ENCODE measurements around the gene GDPGP1.

GDPGP1 gene

GRCh38 chr15:90209591-90209990, 24.4 kb upstream of the GDPGP1 start:
- Histone ChIP-seq H3K9me3 (no peaks in the 10 kb centered on the region), H3K4me1 (peaks cover 37% of the 10 kb centered on the region), H3K4me3 (ENCODE audit: low read depth, low read length) (no peak overlapping the region), H3K27me3 (no peaks in the 10 kb centered on the region), H3K36me3 (no peaks in the 10 kb centered on the region; the same call in 1 of the 2 replicates)
- DNase-seq = no peak
- no peak for TF ChIP-seq CTCF (IDR thresholded peaks at IDR 0.05; ENCODE audit: low read depth, low read length)

GRCh38 chr15:90210593-90210992, 23.4 kb upstream of the GDPGP1 start:
- Histone ChIP-seq H3K4me3 (ENCODE audit: low read depth, low read length) (no peak overlapping the region), H3K4me1 (peaks cover 34% of the 10 kb centered on the region), H3K36me3 (no peaks in the 10 kb centered on the region), H3K9me3 (no peaks in the 10 kb centered on the region), H3K27me3 (no peaks in the 10 kb centered on the region)
- DNase-seq = no peak
- no peak for TF ChIP-seq CTCF (IDR thresholded peaks at IDR 0.05; ENCODE audit: low read depth, low read length)

DNA sequence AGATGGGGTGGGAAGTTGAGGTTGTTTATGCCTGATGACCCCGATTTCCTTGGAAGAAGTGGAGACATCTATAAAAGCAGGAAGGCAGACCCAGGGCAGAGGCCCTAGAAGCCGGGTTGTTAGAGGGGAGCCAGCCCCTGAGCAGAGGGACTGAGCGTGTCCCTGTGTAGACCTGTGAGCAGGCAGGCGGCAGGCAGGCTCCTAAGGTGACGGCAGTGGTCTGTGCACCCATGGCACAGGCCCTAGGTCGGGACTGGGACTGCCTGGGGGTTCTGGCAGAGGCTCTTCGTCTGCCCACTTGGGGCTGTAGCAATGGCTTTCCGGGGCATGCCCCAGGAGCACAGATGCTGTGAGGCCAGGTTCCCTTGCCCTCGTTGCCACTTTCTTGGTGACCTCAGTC, 23.0 kb upstream of the GDPGP1 start:
- no peaks in the 10 kb centered on the region for H3K36me3 ChIP-seq
- no peak for DNase-seq

GRCh38 chr15:90211440-90212143, 22.4 kb upstream of the GDPGP1 start:
- no peaks in the 10 kb centered on the region for H3K9me3 ChIP-seq
- no peak for DNase-seq
- H3K4me1 ChIP-seq = peaks cover 24% of the 10 kb centered on the region
- H3K4me3 ChIP-seq (ENCODE audit: low read depth, low read length) = no peak overlapping the region
- no peaks in the 10 kb centered on the region for H3K36me3 ChIP-seq
- H3K27me3 ChIP-seq = no peaks in the 10 kb centered on the region
- TF ChIP-seq CTCF (IDR thresholded peaks at IDR 0.05; ENCODE audit: low read depth, low read length) = no peak

More for the DNA sequence above, 23.0 kb upstream of the GDPGP1 start:
- Histone ChIP-seq H3K9me3 (no peaks in the 10 kb centered on the region), H3K4me1 (peaks cover 30% of the 10 kb centered on the region), H3K27me3 (no peaks in the 10 kb centered on the region), H3K4me3 (ENCODE audit: low read depth, low read length) (no peak overlapping the region)
- TF ChIP-seq CTCF (IDR thresholded peaks at IDR 0.05; ENCODE audit: low read depth, low read length) = no peak

DNA sequence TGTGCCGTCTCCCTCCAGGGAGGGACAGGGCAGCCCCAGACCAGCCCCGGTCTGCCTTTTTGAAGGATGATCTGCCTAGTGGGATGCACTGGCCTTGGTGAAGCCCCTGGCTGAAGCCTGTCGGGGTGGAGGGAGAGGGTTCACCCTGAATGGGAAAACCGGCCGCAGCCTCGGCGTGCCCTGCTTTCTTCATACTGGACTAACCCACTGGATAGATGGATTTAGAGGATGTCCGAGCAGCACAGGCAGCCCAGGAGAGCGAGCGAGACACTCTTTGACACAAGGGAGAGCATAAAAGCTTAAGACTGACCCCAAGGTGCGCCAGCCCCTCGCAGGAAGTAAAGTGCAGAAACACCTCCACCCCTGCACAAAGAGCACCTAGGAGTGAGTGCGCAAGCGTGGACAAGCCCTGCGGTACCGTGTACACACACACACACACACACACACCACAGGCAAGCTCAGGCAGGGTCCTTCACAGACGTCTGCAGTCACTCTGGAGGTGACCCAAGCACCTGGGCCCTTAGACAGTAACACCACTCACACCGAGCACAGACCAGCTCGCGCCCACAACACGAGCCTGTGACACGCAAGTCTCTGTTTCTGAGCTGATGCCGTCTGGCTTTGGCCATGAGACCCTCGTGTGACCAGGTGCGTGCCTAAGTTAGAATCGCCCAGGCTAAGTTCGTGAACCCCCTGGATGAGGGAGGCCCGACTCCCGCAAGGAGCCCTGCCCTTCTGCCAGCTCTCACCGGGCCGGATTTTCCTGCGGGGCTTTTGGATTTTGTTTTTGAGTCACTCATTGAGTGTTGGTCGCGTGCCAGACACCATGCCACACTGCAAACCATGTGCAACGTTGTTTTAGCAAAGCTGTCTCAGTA, 21.5 kb upstream of the GDPGP1 start:
- TF ChIP-seq CTCF (IDR thresholded peaks at IDR 0.05; ENCODE audit: low read depth, low read length) = no peak
- Histone ChIP-seq H3K4me1 (peaks cover 24% of the 10 kb centered on the region), H3K9me3 (no peaks in the 10 kb centered on the region), H3K27me3 (no peaks in the 10 kb centered on the region), H3K4me3 (ENCODE audit: low read depth, low read length) (no peak overlapping the region), H3K36me3 (no peaks in the 10 kb centered on the region)
- DNase-seq = no peak

Measured in BE2C (cell line).